ENCODE data around the gene DFFB.

The DFFB gene

DNA sequence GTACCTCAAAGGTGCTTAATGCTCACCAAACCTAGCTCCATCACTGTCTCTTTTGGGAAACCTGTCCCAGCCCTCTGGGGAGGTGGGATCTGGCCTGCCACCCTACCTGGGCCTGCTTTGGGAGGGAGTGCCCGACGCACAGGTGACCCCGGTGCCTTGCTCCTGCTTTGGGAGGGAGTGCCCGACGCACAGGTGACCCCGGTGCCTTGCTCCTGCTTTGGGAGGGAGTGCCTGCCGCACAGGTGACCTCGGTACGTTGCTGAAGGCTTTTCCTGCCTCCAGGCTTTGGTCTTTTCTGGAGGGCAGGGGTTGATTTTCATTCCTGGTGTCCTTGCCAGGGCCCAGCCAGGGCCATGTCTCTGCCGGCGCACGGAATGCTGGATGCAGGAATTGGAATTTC lies 68.0 kb downstream of the DFFB start:
- Mint-ChIP-seq H3K27ac (no peak overlapping the region), H3K27me3 (peaks cover 25% of the 10 kb centered on the region), H3K36me3 (no peaks in the 10 kb centered on the region), H3K9me3 (peaks cover 12% of the 10 kb centered on the region), H3K4me3 (no peak overlapping the region), H3K4me1 (peaks cover 6% of the 10 kb centered on the region)
- ATAC-seq = no peak

DNA sequence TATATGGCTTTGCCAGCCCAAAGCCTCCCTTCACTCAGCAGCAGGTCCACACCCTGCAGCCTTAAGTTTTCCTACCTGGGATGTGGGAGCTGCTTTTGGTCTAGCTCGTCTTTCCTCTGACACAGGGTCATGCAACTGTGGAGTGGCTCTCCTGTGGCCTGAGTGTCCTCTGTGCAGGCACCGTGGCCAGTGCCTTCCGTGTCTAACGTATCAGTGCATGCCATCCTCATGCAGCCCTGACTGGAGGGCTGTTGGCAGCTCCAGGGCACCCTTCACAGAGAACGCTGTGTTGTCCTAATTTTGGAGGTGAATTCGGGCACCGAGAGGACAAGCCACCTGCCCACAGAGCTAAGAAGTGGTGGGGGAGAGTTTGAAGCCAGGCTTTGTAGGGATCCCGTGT lies 68.5 kb downstream of the DFFB start:
- no peak for ATAC-seq
- Mint-ChIP-seq H3K36me3 (no peaks in the 10 kb centered on the region), H3K27ac (no peak overlapping the region), H3K27me3 (peaks cover 20% of the 10 kb centered on the region), H3K9me3 (peaks cover 13% of the 10 kb centered on the region), H3K4me1 (peaks cover 6% of the 10 kb centered on the region), H3K4me3 (no peak overlapping the region)

DNA sequence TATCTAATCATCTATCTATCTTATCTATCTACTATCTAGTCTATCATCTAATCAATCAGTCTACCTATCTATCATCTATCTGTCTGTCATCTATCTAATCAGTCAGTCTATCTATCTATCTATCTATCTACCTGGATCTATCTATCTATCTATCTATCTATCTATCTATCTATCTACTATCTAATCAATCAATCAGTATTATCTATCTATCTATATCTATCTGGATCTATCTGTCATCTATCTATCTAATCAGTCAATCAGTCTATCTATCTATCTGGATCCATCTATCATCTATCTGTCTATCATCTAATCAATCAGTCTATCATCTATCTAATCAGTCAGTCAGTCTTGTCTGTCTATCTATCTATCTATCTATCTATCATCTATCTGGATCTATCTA lies 69.7 kb downstream of the DFFB start:
- H3K27ac Mint-ChIP-seq = no peak overlapping the region
- no peaks in the 10 kb centered on the region for H3K36me3 Mint-ChIP-seq
- H3K9me3 Mint-ChIP-seq = peaks cover 13% of the 10 kb centered on the region
- ATAC-seq = no peak
- H3K27me3 Mint-ChIP-seq = peaks cover 18% of the 10 kb centered on the region
- peaks cover 6% of the 10 kb centered on the region for H3K4me1 Mint-ChIP-seq
- H3K4me3 Mint-ChIP-seq = no peak overlapping the region

DNA sequence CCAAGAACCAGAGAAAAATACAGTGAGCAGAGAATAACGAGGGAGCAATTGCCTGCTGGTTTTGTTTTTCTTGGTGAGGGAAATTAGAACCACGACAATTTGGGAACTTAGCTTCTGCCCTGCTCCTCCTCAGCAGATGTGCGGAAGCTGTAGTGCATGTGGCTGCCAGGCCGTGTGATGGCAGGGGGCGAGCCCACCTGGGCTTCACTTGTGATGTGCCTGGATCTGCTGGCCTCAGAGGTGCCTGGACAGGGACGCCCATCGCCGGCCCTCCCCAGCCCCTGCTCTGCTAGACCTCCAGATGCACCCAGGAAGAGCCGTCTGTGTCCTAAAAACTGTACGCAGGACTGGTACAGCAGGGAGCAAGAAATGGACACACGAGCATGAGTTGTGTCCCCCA lies 71.3 kb downstream of the DFFB start:
- no peak for ATAC-seq
- no peak overlapping the region for H3K27ac Mint-ChIP-seq
- peaks cover 13% of the 10 kb centered on the region for H3K9me3 Mint-ChIP-seq
- H3K4me1 Mint-ChIP-seq = no peaks in the 10 kb centered on the region
- H3K36me3 Mint-ChIP-seq = no peaks in the 10 kb centered on the region
- H3K27me3 Mint-ChIP-seq = peaks cover 18% of the 10 kb centered on the region
- no peak overlapping the region for H3K4me3 Mint-ChIP-seq

DNA sequence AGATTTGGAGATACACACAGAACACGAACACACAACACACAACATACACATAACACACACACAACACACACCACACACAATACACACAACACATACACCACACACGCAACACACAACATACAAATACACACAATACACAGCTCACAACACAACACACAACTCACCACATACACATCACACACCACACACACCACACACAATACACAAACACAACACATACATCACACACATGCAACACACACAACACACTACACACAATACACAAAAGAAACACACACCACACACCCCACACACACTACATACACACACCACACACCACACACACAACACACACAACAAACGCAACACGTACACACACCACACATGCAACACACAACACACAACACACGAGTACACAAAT lies 71.8 kb downstream of the DFFB start:
- Mint-ChIP-seq H3K4me3 (no peak overlapping the region), H3K27ac (no peak overlapping the region), H3K9me3 (peaks cover 13% of the 10 kb centered on the region), H3K27me3 (peaks cover 21% of the 10 kb centered on the region), H3K4me1 (no peaks in the 10 kb centered on the region), H3K36me3 (no peaks in the 10 kb centered on the region)
- no peak for ATAC-seq

DNA sequence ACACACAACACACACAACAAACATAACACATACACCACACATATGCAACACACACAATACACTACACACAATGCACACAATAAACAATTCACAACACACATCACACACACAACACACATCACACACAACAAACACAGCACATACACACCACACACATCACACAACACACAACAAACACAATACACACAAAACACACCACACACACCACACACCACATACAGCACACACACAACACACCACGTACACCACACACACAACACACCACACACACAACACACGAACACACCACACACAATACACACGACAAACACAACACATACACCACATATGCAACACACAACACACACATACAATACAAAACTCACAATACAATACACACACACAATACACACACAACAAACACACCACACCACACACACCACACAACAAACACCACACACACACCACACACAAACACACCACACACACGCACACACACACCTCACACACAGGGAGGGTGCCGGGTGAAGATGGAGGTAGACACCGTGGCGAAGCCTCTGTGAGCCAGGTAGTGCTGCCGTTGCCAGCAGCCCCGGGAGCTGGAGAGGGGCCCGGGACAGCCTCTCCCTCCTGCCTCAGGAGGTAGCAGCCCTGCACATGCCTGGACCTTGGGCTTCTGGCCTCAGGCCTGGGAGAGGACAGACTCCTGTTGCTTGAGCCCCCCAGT lies 73.2 kb downstream of the DFFB start:
- ATAC-seq = no peak
- no peak overlapping the region for H3K27ac Mint-ChIP-seq
- H3K4me1 Mint-ChIP-seq = no peaks in the 10 kb centered on the region
- peaks cover 28% of the 10 kb centered on the region for H3K27me3 Mint-ChIP-seq
- H3K4me3 Mint-ChIP-seq = no peak overlapping the region
- H3K36me3 Mint-ChIP-seq = no peaks in the 10 kb centered on the region
- peaks cover 13% of the 10 kb centered on the region for H3K9me3 Mint-ChIP-seq

DNA sequence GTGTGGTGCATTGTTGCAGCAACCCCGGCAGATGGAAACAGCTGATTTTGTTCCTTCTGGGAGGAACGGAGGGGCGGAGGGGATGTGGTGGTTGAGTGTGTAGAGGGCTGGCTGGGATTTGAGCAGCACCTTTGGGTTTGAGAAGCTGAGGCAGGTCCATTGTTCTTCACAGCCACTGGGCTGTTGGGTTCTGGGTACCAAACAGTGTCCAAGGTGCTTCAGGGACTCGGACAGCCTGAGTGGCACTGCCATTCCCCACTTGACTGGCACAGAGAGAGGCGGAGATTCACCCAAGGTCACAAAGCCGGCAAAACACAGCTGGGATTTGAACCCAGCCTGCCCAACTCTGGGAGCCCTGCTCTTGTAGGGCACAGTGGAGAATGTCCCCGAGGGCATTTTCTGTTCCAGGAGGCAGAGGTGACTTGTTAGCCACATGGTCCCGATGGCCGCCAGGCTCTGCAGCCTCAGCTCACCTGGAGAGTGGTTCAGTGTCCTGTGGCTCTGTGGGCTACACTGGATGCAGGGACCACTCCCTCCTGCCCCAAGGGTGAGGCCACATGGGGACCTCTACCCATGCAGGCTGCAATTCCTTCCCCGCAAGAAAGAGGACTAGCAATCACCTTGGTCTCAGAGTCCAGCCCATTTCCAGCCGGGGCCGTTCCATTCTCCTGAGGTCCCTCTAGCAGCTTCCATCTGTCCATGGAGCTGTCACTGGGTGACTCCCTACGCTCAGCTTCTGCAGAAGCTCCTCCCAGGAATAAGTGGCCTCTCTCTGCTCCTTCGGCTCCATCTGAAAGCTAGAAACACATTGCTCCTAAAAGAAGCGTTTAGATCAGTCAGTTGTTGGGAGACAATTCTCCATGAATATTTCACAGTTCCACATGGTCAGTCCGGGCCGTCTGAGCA lies 74.0 kb downstream of the DFFB start:
- peaks cover 23% of the 10 kb centered on the region for H3K27me3 Mint-ChIP-seq
- no peaks in the 10 kb centered on the region for H3K4me1 Mint-ChIP-seq
- no peak overlapping the region for H3K27ac Mint-ChIP-seq
- peaks cover 13% of the 10 kb centered on the region for H3K9me3 Mint-ChIP-seq
- H3K4me3 Mint-ChIP-seq = no peak overlapping the region
- ATAC-seq = no peak
- H3K36me3 Mint-ChIP-seq = no peaks in the 10 kb centered on the region

DNA sequence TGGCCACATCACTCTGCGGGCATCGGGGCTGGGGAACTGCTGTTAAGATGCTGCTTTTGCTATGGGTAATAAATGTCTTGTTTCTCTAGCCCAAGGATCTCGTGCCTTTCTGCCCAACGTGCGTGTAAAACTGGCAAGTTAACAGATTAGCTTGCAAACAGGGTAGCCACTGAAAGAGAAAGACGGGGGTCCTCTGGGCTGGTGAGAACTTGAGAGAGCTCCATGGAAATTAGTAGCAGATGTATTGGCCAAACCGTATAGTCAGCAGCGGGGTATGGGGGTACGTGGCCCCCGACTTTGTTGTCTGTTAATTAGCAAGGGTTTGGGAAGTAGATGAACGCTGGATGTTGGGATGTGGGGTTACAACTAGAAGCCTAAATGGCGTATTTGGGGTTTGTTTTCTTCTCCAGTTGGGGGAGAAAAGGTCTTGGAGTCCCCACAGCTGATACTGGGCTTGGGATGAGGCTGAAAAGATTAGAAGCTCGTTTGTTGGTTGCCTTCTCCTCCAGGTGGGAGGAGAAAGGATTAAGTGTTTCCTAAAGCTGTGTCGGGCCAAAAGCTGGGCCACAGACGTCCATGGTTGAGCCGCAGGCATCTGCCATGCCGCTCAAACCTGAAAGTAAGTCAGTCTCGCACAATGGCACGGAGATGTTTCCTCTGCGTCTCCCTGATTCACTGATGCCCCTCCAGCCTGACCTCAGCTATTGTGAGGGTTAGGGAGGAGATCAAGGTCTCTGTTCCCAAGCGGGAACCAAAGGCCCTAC lies 75.1 kb downstream of the DFFB start:
- peaks cover 12% of the 10 kb centered on the region for H3K27me3 Mint-ChIP-seq
- ATAC-seq = no peak
- peaks cover 16% of the 10 kb centered on the region for H3K9me3 Mint-ChIP-seq
- H3K4me3 Mint-ChIP-seq = no peak overlapping the region
- no peaks in the 10 kb centered on the region for H3K36me3 Mint-ChIP-seq
- no peaks in the 10 kb centered on the region for H3K4me1 Mint-ChIP-seq
- H3K27ac Mint-ChIP-seq = no peak overlapping the region

All from stimulated activated memory B cell treated with anti-CD40 and anti-IgM and Interleukin-4, amounts not matched to agents 10 μg/mL and 1 μg/mL and 100 μg/mL, for 72 hours (primary cell).